ENCODE data around the gene TEX10.

- TF ChIP-seq ZNF8 (CRISPR knock-in tag; IDR thresholded peaks at IDR 0.05), result no peak
- TF ChIP-seq ZC3H10 (CRISPR knock-in tag; IDR thresholded peaks at IDR 0.05), result no peak
- no peak for TF ChIP-seq PATZ1 (CRISPR knock-in tag; IDR thresholded peaks at IDR 0.05; ENCODE audit: borderline replicate concordance)
- TF ChIP-seq TCF4 (CRISPR knock-in tag; IDR thresholded peaks at IDR 0.05; ENCODE audit: borderline replicate concordance), result no peak
- TF ChIP-seq POU6F1 (CRISPR knock-in tag; IDR thresholded peaks at IDR 0.05; ENCODE audit: borderline replicate concordance, low read depth), result no peak
- no peak for TF ChIP-seq ZFP3 (CRISPR knock-in tag; IDR thresholded peaks at IDR 0.05)
- no peak for TF ChIP-seq BACH2 (CRISPR knock-in tag; IDR thresholded peaks at IDR 0.05; ENCODE audit: borderline replicate concordance)
- no peak for TF ChIP-seq TOX (CRISPR knock-in tag; IDR thresholded peaks at IDR 0.05; ENCODE audit: borderline replicate concordance)
- TF ChIP-seq ARNTL (CRISPR knock-in tag; IDR thresholded peaks at IDR 0.05; ENCODE audit: borderline replicate concordance, low read depth), result no peak
- no peak for TF ChIP-seq OSR1 (CRISPR knock-in tag; IDR thresholded peaks at IDR 0.05)
- no peak for TF ChIP-seq SNAI2 (CRISPR knock-in tag; IDR thresholded peaks at IDR 0.05)
Observed at GRCh38 chr9:100340224-100340623, 12.5 kb downstream of the TEX10 start.
